ENCODE measurements around the gene NUDT16L1. TPM values are rescaled to one million over a fixed set of nuclear protein-coding genes. Genes with fewer than 3 reads are reported as not detected.

Gene NUDT16L1
- total and polyA plus RNA-seq, 2 of the 8 experiments (the other 6 are each of a cell fraction or from before 2014, with no cell fraction given) = 34.8 to 77.3 TPM

GRCh38 chr16:4647644-4647980 is 45.8 kb upstream of the NUDT16L1 start (continued):
- TF ChIP-seq RNF2 (IDR thresholded peaks at IDR 0.05; ENCODE audit: borderline replicate concordance, low read depth, low read length, missing control alignments, poor library complexity, severe bottlenecking) = no peak
- TF ChIP-seq CBX5 (IDR thresholded peaks at IDR 0.05; ENCODE audit: low read depth, low read length) = no peak
- TF ChIP-seq YY1 (IDR thresholded peaks at IDR 0.05; ENCODE audit: low read depth, low read length) = no peak

Data from H1 (cell line).